ENCODE results near the gene DIS3L2. TPM values are rescaled to one million over a fixed set of nuclear protein-coding genes. Genes with fewer than 3 reads are reported as not detected.

Gene DIS3L2
- total RNA-seq, 6 donors from 2014 or later: 31.2 to 98.5 (median 50.3) TPM

- H3K27ac ChIP-seq: no peak overlapping the region
- no peaks in the 10 kb centered on the region for H3K4me1 ChIP-seq
- TF ChIP-seq POLR2AphosphoS5 (IDR thresholded peaks at IDR 0.05): no peak
- no peak for TF ChIP-seq EP300 (IDR thresholded peaks at IDR 0.05)
- TF ChIP-seq CTCF (IDR thresholded peaks at IDR 0.05): no peak
- DNase-seq: no peak
- ATAC-seq (ENCODE audit: low FRiP score in 2 of 2): no peak
- H3K9me3 ChIP-seq: no peaks in the 10 kb centered on the region
- H3K36me3 ChIP-seq: peaks cover 0 to 15% (median 7%) of the 10 kb centered on the region in 4 donors
- H3K4me3 ChIP-seq: no peak overlapping the region
- 86 to 95% methylated on average over 3 of the region's 3 CpGs for WGBS, 2 donors
- H3K27me3 ChIP-seq: no peaks in the 10 kb centered on the region
These were observed 335.4 kb downstream of the DIS3L2 start for GRCh38 chr2:232296776-232297525.

- Histone ChIP-seq H3K9me3 (no peaks in the 10 kb centered on the region), H3K4me1 (no peaks in the 10 kb centered on the region), H3K27me3 (no peaks in the 10 kb centered on the region), H3K27ac (no peak overlapping the region), H3K4me3 (no peak overlapping the region), H3K36me3 (peaks cover 0 to 24% (median 7%) of the 10 kb centered on the region in 4 donors)
- WGBS, 2 donors: 68 to 79% methylated on average over 5 of the region's 5 CpGs
- DNase-seq: no peak
- ATAC-seq (ENCODE audit: low FRiP score in 2 of 2): no peak
- TF ChIP-seq EP300 (IDR thresholded peaks at IDR 0.05) (no peak), POLR2AphosphoS5 (IDR thresholded peaks at IDR 0.05) (no peak), CTCF (IDR thresholded peaks at IDR 0.05) (no peak), POLR2A (IDR thresholded peaks at IDR 0.05) (no peak)
These were observed 337.6 kb downstream of the DIS3L2 start for GRCh38 chr2:232299084-232299483.

- no peaks in the 10 kb centered on the region for H3K4me1 ChIP-seq
- no peak for TF ChIP-seq POLR2AphosphoS5 (IDR thresholded peaks at IDR 0.05)
- TF ChIP-seq EP300 (IDR thresholded peaks at IDR 0.05): no peak
- TF ChIP-seq CTCF (IDR thresholded peaks at IDR 0.05): no peak
- TF ChIP-seq POLR2A (IDR thresholded peaks at IDR 0.05): no peak
- DNase-seq: no peak
- WGBS, 2 donors: 89 to 91% methylated on average over 6 of the region's 6 CpGs
- ATAC-seq (ENCODE audit: low FRiP score in 2 of 2): no peak
- no peak overlapping the region for H3K27ac ChIP-seq
- no peaks in the 10 kb centered on the region for H3K9me3 ChIP-seq
- no peak overlapping the region for H3K4me3 ChIP-seq
- H3K36me3 ChIP-seq: peaks cover 0 to 24% (median 7%) of the 10 kb centered on the region in 4 donors
- no peaks in the 10 kb centered on the region for H3K27me3 ChIP-seq
These were observed 338.6 kb downstream of the DIS3L2 start for GRCh38 chr2:232299927-232300674.

GRCh38 chr2:232300894-232301387, 339.4 kb downstream of the DIS3L2 start:
- Histone ChIP-seq H3K36me3 (peaks cover 0 to 24% (median 7%) of the 10 kb centered on the region in 4 donors), H3K4me3 (no peak overlapping the region), H3K27ac (no peak overlapping the region), H3K4me1 (no peaks in the 10 kb centered on the region), H3K27me3 (no peaks in the 10 kb centered on the region), H3K9me3 (no peaks in the 10 kb centered on the region)
- TF ChIP-seq POLR2AphosphoS5 (IDR thresholded peaks at IDR 0.05): no peak
- no peak for TF ChIP-seq POLR2A (IDR thresholded peaks at IDR 0.05)
- TF ChIP-seq EP300 (IDR thresholded peaks at IDR 0.05): no peak
- no peak for TF ChIP-seq CTCF (IDR thresholded peaks at IDR 0.05)
- ATAC-seq (ENCODE audit: low FRiP score in 2 of 2): no peak
- no peak for DNase-seq
- WGBS, 2 donors: 72 to 76% methylated on average over 6 of the region's 6 CpGs
